Measurements from ENCODE around the gene ANKRD52. TPM values are rescaled to one million over a fixed set of nuclear protein-coding genes. Genes with fewer than 3 reads are reported as not detected.

ANKRD52 gene
- total and polyA plus RNA-seq, 9 of the 15 experiments (the other 6 are each of a cell fraction or from before 2014, with no cell fraction given): 0.52 to 46.8 (median 7.9) TPM

DNA sequence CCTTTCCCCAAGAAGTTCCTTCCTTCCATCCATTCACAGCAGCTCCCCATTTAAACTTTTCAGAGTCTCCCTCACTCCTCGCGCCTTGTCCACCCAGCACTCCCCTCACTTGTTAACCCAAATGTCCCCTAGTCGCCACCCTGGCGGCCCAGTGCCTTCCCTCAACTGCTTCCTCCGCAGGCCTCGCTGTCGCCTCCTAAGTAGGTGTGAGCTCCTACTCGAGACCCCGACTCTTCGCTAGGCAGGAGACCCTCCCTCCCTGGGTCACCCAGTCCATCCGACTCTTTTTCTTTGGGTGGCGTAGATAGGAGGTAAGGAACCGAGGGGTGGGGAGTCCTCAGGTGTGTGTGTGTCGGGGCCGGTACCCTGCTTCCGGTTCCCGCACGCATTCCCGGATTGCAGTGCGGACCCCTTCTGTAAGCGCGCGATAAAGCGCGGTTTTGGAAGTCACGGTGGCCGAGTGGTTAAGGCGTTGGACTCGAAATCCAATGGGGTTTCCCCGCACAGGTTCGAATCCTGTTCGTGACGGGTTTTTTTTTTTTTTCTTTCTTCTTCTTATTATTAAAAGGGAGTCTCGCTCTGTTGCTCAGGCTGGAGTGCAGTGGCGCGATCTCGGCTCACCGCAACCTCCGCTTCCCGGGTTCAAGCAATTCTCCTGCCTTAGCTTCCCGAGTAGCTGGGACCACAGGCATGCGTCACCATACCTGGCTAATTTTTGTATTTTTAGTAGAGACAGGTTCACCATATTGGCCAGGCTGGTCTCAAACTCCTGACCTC is 68.1 kb downstream of the ANKRD52 start (continued):
- TF ChIP-seq, protein P1, sequence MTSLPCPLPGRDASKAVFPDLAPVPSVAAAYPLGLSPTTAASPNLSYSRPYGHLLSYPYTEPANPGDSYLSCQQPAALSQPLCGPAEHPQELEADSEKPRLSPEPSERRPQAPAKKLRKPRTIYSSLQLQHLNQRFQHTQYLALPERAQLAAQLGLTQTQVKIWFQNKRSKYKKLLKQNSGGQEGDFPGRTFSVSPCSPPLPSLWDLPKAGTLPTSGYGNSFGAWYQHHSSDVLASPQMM (CRISPR knock-in tag; IDR thresholded peaks at IDR 0.05): no peak
- TF ChIP-seq TBL1XR1 (IDR thresholded peaks at IDR 0.05; ENCODE audit: low read length in 2 of 2) (peak in 1 of 2 experiments; percentile 95; a peak in 2 of 4 replicates), ZNF431 (CRISPR knock-in tag; IDR thresholded peaks at IDR 0.05) (peak; percentile 62; the same call in 1 of the 2 replicates), SP1 (CRISPR knock-in tag; IDR thresholded peaks at IDR 0.05) (peak; percentile 81; the same call in 1 of the 2 replicates), SREBF1 (IDR thresholded peaks at IDR 0.05; ENCODE audit: borderline replicate concordance, low read depth, low read length) (peak; percentile 36; the same call in 1 of the 2 replicates), MEF2A (IDR thresholded peaks at IDR 0.05; ENCODE audit: control insufficient read depth, low read depth, low read length) (0 out of 2 replicates have a peak, but pooled peaks have one; percentile 7), SRF (CRISPR knock-in tag; IDR thresholded peaks at IDR 0.05) (peak in 1 of 2 experiments; percentile 65; a peak in 1 of 4 replicates), ZNF124 (CRISPR knock-in tag; IDR thresholded peaks at IDR 0.05) (no peak), BMI1 (IDR thresholded peaks at IDR 0.05; ENCODE audit: low read length) (no peak), POLR2A (conservative IDR thresholded peaks at IDR 0.05) (peak; percentile 68), SP2 (IDR thresholded peaks at IDR 0.05; ENCODE audit: extremely low read depth, low read depth, low read length, poor library complexity, severe bottlenecking) (no peak), HDAC2 (IDR thresholded peaks at IDR 0.05) (no peak; the same call in 1 of the 2 replicates), ZFP36 (IDR thresholded peaks at IDR 0.05; ENCODE audit: low read depth, low read length, partially characterized antibody) (peak; percentile 55)
- TF ChIP-seq, protein P2, sequence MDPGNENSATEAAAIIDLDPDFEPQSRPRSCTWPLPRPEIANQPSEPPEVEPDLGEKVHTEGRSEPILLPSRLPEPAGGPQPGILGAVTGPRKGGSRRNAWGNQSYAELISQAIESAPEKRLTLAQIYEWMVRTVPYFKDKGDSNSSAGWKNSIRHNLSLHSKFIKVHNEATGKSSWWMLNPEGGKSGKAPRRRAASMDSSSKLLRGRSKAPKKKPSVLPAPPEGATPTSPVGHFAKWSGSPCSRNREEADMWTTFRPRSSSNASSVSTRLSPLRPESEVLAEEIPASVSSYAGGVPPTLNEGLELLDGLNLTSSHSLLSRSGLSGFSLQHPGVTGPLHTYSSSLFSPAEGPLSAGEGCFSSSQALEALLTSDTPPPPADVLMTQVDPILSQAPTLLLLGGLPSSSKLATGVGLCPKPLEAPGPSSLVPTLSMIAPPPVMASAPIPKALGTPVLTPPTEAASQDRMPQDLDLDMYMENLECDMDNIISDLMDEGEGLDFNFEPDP (CRISPR knock-in tag; IDR thresholded peaks at IDR 0.05): peak; percentile 44; the same call in 1 of the 2 replicates
- TF ChIP-seq, protein P3, sequence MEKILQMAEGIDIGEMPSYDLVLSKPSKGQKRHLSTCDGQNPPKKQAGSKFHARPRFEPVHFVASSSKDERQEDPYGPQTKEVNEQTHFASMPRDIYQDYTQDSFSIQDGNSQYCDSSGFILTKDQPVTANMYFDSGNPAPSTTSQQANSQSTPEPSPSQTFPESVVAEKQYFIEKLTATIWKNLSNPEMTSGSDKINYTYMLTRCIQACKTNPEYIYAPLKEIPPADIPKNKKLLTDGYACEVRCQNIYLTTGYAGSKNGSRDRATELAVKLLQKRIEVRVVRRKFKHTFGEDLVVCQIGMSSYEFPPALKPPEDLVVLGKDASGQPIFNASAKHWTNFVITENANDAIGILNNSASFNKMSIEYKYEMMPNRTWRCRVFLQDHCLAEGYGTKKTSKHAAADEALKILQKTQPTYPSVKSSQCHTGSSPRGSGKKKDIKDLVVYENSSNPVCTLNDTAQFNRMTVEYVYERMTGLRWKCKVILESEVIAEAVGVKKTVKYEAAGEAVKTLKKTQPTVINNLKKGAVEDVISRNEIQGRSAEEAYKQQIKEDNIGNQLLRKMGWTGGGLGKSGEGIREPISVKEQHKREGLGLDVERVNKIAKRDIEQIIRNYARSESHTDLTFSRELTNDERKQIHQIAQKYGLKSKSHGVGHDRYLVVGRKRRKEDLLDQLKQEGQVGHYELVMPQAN (IDR thresholded peaks at IDR 0.05; ENCODE audit: borderline replicate concordance): peak; percentile 83; the same call in 1 of the 2 replicates
- TF ChIP-seq, protein P4, sequence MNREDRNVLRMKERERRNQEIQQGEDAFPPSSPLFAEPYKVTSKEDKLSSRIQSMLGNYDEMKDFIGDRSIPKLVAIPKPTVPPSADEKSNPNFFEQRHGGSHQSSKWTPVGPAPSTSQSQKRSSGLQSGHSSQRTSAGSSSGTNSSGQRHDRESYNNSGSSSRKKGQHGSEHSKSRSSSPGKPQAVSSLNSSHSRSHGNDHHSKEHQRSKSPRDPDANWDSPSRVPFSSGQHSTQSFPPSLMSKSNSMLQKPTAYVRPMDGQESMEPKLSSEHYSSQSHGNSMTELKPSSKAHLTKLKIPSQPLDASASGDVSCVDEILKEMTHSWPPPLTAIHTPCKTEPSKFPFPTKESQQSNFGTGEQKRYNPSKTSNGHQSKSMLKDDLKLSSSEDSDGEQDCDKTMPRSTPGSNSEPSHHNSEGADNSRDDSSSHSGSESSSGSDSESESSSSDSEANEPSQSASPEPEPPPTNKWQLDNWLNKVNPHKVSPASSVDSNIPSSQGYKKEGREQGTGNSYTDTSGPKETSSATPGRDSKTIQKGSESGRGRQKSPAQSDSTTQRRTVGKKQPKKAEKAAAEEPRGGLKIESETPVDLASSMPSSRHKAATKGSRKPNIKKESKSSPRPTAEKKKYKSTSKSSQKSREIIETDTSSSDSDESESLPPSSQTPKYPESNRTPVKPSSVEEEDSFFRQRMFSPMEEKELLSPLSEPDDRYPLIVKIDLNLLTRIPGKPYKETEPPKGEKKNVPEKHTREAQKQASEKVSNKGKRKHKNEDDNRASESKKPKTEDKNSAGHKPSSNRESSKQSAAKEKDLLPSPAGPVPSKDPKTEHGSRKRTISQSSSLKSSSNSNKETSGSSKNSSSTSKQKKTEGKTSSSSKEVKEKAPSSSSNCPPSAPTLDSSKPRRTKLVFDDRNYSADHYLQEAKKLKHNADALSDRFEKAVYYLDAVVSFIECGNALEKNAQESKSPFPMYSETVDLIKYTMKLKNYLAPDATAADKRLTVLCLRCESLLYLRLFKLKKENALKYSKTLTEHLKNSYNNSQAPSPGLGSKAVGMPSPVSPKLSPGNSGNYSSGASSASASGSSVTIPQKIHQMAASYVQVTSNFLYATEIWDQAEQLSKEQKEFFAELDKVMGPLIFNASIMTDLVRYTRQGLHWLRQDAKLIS (CRISPR knock-in tag; IDR thresholded peaks at IDR 0.05): peak; percentile 89; the same call in 1 of the 2 replicates
- TF ChIP-seq, protein P5, sequence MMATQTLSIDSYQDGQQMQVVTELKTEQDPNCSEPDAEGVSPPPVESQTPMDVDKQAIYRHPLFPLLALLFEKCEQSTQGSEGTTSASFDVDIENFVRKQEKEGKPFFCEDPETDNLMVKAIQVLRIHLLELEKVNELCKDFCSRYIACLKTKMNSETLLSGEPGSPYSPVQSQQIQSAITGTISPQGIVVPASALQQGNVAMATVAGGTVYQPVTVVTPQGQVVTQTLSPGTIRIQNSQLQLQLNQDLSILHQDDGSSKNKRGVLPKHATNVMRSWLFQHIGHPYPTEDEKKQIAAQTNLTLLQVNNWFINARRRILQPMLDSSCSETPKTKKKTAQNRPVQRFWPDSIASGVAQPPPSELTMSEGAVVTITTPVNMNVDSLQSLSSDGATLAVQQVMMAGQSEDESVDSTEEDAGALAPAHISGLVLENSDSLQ (IDR thresholded peaks at IDR 0.05): no peak

Measured in K562 (cell line).